ENCODE measurements around the gene DRC1.

The DRC1 gene

DNA sequence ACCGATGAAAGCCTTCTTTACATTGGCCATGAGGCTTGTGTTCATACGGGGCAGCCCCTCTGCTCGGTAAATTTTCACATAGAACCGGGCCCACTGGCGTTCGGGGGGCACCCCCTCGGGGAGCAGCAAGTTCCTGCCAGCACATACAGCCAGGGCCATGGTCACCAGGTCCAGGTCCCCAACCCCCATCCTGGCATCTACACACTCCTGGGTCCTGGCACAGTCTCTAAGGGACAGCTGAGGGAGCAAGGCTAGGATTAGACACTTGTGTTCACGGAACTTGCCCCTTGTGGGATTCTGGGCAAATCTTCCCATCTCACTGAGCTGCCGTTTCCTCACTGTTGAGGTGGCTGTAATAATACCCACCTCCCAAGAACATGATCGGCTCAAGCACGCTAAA is 81.8 kb downstream of the DRC1 start:
- Histone ChIP-seq H3K4me3 (ENCODE audit: insufficient read length, low read depth) (no peak overlapping the region), H3K27me3 (ENCODE audit: insufficient read depth, insufficient read length) (no peaks in the 10 kb centered on the region), H3K4me1 (ENCODE audit: insufficient read depth, insufficient read length) (peaks cover 15% of the 10 kb centered on the region), H3K36me3 (ENCODE audit: insufficient read depth, insufficient read length, low read length) (no peaks in the 10 kb centered on the region), H3K9ac (ENCODE audit: insufficient read length, low read depth) (no peak overlapping the region), H3K9me3 (ENCODE audit: insufficient read depth, low read length) (no peaks in the 10 kb centered on the region)
- no peak for DNase-seq (ENCODE audit: low read depth, low spot score)
- no peak for TF ChIP-seq SUZ12 (IDR thresholded peaks at IDR 0.05; ENCODE audit: extremely low read depth, insufficient read depth, insufficient read length)
- TF ChIP-seq YY1 (IDR thresholded peaks at IDR 0.05; ENCODE audit: insufficient read depth, insufficient read length) = no peak
- no peak for TF ChIP-seq ZNF274 (IDR thresholded peaks at IDR 0.05; ENCODE audit: low read depth, low read length)

DNA sequence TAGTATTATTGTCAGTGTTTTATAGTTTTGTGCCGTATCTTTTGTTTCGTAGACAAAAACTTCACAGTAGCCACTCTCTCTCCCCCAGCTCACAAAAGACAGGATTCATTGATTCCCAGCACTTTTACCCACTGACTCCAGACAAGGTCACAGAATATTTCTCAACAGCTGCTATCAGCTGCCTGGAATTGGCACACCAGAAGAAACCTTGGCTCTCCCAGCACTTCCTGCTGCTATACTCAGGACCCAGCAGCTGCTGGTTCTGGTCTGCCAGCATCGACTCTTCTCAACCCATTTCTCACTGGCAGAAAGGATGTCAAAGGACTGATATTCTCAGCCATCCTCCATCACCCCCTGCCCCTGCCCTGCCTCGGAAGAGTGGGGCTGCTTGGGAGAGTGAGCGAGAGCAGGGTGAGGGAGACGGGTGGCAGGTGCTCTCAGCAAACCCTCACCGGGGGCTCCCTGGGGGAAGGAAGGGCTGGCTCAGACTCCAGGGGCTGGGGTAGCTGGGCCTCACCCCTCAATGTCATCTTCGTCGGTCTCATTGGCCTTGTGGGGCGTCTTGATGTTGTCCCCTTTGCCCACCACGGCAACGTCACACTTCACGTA is 82.3 kb downstream of the DRC1 start:
- no peaks in the 10 kb centered on the region for H3K36me3 ChIP-seq (ENCODE audit: insufficient read depth, insufficient read length, low read length)
- H3K4me1 ChIP-seq (ENCODE audit: insufficient read depth, insufficient read length) = peaks cover 15% of the 10 kb centered on the region
- no peak overlapping the region for H3K9ac ChIP-seq (ENCODE audit: insufficient read length, low read depth)
- no peaks in the 10 kb centered on the region for H3K9me3 ChIP-seq (ENCODE audit: insufficient read depth, low read length)
- H3K4me3 ChIP-seq (ENCODE audit: insufficient read length, low read depth) = no peak overlapping the region
- DNase-seq (ENCODE audit: low read depth, low spot score) = no peak
- H3K27me3 ChIP-seq (ENCODE audit: insufficient read depth, insufficient read length) = no peaks in the 10 kb centered on the region
- TF ChIP-seq ZNF274 (IDR thresholded peaks at IDR 0.05; ENCODE audit: low read depth, low read length) (no peak), SUZ12 (IDR thresholded peaks at IDR 0.05; ENCODE audit: extremely low read depth, insufficient read depth, insufficient read length) (no peak), YY1 (IDR thresholded peaks at IDR 0.05; ENCODE audit: insufficient read depth, insufficient read length) (no peak)

DNA sequence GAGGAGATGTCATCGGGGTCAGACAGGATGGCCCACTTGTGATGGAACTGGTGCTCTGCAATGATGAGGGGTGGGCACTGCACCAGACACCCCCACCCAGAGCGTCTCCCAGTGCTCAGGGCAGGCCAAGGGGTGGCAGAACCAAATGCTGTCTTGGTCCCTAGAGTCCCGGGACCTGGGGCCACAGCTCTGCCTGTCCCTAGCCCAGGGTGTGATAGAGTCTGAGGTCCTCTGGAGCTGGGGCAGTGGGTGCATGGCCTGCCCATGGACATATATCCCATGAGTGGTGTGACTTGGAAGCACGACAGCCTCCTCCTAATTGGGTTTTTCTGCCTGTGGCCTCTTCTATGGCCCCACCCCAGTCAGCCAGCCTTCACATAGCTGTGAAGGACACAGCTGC is 82.9 kb downstream of the DRC1 start:
- Histone ChIP-seq H3K4me1 (ENCODE audit: insufficient read depth, insufficient read length) (peaks cover 14% of the 10 kb centered on the region), H3K4me3 (ENCODE audit: insufficient read length, low read depth) (no peak overlapping the region), H3K9me3 (ENCODE audit: insufficient read depth, low read length) (no peaks in the 10 kb centered on the region), H3K9ac (ENCODE audit: insufficient read length, low read depth) (no peak overlapping the region), H3K36me3 (ENCODE audit: insufficient read depth, insufficient read length, low read length) (no peaks in the 10 kb centered on the region), H3K27me3 (ENCODE audit: insufficient read depth, insufficient read length) (no peaks in the 10 kb centered on the region)
- TF ChIP-seq ZNF274 (IDR thresholded peaks at IDR 0.05; ENCODE audit: low read depth, low read length) (no peak), SUZ12 (IDR thresholded peaks at IDR 0.05; ENCODE audit: extremely low read depth, insufficient read depth, insufficient read length) (no peak), YY1 (IDR thresholded peaks at IDR 0.05; ENCODE audit: insufficient read depth, insufficient read length) (no peak)
- DNase-seq (ENCODE audit: low read depth, low spot score) = no peak

DNA sequence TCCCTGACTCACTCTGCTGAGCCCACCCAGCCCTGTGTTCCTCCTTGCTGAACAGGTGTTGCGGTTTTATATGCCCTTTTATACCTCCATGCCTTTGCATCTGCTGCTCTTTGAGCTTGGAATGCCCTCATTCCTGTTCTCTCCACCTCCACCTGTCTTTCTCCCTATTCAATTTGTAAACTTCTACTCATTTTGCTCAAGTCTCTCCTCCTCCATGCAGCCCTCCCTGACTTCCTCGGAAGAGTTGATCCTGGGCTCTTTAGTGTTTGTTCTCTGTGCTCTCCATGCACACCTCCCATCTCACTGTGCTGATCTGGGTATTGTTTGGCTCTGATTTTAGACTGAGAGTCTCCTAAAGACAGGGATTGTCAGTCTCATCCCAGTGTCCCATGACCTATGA is 83.4 kb downstream of the DRC1 start:
- Histone ChIP-seq H3K4me3 (ENCODE audit: insufficient read length, low read depth) (no peak overlapping the region), H3K36me3 (ENCODE audit: insufficient read depth, insufficient read length, low read length) (no peaks in the 10 kb centered on the region), H3K4me1 (ENCODE audit: insufficient read depth, insufficient read length) (peaks cover 12% of the 10 kb centered on the region), H3K9me3 (ENCODE audit: insufficient read depth, low read length) (no peaks in the 10 kb centered on the region), H3K27me3 (ENCODE audit: insufficient read depth, insufficient read length) (no peaks in the 10 kb centered on the region), H3K9ac (ENCODE audit: insufficient read length, low read depth) (no peak overlapping the region)
- TF ChIP-seq ZNF274 (IDR thresholded peaks at IDR 0.05; ENCODE audit: low read depth, low read length) (no peak), SUZ12 (IDR thresholded peaks at IDR 0.05; ENCODE audit: extremely low read depth, insufficient read depth, insufficient read length) (no peak)
- no peak for DNase-seq (ENCODE audit: low read depth, low spot score)

DNA sequence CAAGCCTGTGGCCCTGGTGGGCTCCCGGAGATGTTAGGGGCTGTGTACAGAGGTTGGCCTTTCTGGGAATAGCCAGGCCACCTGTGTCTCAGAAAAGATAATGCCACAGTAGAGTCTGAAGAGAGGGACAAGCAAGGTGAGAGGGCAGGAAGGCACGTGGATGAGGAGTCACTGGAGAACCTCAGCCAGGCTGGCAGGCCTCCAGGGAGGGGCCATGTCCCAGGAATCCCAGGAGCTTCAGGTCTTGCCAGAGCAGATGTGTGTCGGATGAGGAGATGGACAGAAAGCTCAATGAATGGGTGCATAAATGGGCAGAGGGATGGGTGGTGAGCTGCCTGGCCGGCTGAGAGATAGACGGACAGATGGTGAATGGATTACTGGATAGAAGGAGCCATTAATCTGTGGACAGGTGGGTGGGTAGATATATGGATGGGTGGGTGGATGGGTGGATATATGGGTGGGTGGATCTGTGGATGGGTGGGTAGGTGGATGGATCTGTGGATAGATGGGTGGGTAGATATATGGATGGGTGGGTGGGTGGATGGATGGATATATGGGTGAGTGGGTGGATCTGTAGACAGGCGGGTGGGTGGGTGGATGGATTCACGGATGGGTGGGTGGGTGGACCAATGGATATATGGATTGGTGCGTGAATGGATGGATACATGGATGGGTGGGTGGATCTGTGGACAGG is 84.2 kb downstream of the DRC1 start:
- TF ChIP-seq YY1 (IDR thresholded peaks at IDR 0.05; ENCODE audit: insufficient read depth, insufficient read length) = no peak
- TF ChIP-seq ZNF274 (IDR thresholded peaks at IDR 0.05; ENCODE audit: low read depth, low read length) = no peak
- no peak for TF ChIP-seq SUZ12 (IDR thresholded peaks at IDR 0.05; ENCODE audit: extremely low read depth, insufficient read depth, insufficient read length)
- Histone ChIP-seq H3K36me3 (ENCODE audit: insufficient read depth, insufficient read length, low read length) (no peaks in the 10 kb centered on the region), H3K9ac (ENCODE audit: insufficient read length, low read depth) (no peak overlapping the region), H3K4me1 (ENCODE audit: insufficient read depth, insufficient read length) (peaks cover 9% of the 10 kb centered on the region), H3K27me3 (ENCODE audit: insufficient read depth, insufficient read length) (no peaks in the 10 kb centered on the region), H3K9me3 (ENCODE audit: insufficient read depth, low read length) (no peaks in the 10 kb centered on the region), H3K4me3 (ENCODE audit: insufficient read length, low read depth) (no peak overlapping the region)
- DNase-seq (ENCODE audit: low read depth, low spot score) = no peak

DNA sequence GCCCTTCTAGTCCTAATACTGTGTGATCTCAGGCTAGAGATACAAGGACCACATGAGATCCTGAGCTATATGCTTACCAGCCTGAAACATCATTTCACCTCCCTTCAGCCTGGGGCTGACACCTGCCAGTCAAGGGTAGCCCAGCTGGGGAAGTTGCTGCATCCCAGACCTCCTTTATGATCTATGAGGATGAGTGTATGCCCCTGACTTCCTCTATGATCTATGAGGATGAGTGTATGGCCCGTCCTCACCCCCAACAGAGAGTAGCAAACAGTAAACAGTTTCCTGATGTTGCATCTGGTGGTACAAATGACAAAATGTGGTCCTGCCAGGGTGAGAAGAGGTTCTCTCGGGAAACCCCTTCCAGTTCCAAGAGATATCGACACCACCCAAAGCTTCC is 85.1 kb downstream of the DRC1 start:
- Histone ChIP-seq H3K36me3 (ENCODE audit: insufficient read depth, insufficient read length, low read length) (no peaks in the 10 kb centered on the region), H3K9me3 (ENCODE audit: insufficient read depth, low read length) (no peaks in the 10 kb centered on the region), H3K4me1 (ENCODE audit: insufficient read depth, insufficient read length) (peaks cover 5% of the 10 kb centered on the region), H3K27me3 (ENCODE audit: insufficient read depth, insufficient read length) (no peaks in the 10 kb centered on the region), H3K9ac (ENCODE audit: insufficient read length, low read depth) (no peak overlapping the region), H3K4me3 (ENCODE audit: insufficient read length, low read depth) (no peak overlapping the region)
- TF ChIP-seq YY1 (IDR thresholded peaks at IDR 0.05; ENCODE audit: insufficient read depth, insufficient read length) (no peak), SUZ12 (IDR thresholded peaks at IDR 0.05; ENCODE audit: extremely low read depth, insufficient read depth, insufficient read length) (no peak), ZNF274 (IDR thresholded peaks at IDR 0.05; ENCODE audit: low read depth, low read length) (no peak)
- no peak for DNase-seq (ENCODE audit: low read depth, low spot score)

DNA sequence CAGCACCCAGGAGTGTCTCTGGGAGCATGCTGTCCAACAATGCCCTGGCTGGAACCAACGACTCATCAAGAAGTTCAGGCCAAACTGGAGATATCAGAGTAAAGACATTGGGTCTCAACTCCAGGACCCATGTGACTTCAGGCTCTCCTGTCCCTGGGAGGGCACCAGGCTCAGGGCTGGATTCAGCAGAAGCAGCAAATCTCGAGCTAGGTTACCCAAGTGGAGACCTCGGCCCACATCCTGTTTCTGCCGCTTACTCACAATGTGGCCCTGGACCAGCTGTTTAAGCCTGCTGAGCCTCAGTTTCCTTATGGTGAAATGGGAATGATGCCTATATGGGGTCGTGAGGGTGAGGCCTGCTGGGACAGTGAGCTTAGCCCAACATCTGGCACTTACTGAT is 85.5 kb downstream of the DRC1 start:
- Histone ChIP-seq H3K4me1 (ENCODE audit: insufficient read depth, insufficient read length) (peaks cover 5% of the 10 kb centered on the region), H3K4me3 (ENCODE audit: insufficient read length, low read depth) (no peak overlapping the region), H3K36me3 (ENCODE audit: insufficient read depth, insufficient read length, low read length) (no peaks in the 10 kb centered on the region), H3K9ac (ENCODE audit: insufficient read length, low read depth) (no peak overlapping the region), H3K9me3 (ENCODE audit: insufficient read depth, low read length) (no peaks in the 10 kb centered on the region), H3K27me3 (ENCODE audit: insufficient read depth, insufficient read length) (no peaks in the 10 kb centered on the region)
- DNase-seq (ENCODE audit: low read depth, low spot score) = no peak
- TF ChIP-seq YY1 (IDR thresholded peaks at IDR 0.05; ENCODE audit: insufficient read depth, insufficient read length) (no peak), SUZ12 (IDR thresholded peaks at IDR 0.05; ENCODE audit: extremely low read depth, insufficient read depth, insufficient read length) (no peak), ZNF274 (IDR thresholded peaks at IDR 0.05; ENCODE audit: low read depth, low read length) (no peak)

Data from NT2/D1 (cell line).